Stimulated activated CD4-positive, alpha-beta T cell treated with anti-CD3 and anti-CD28 coated beads, TNF-alpha, amount 100 ng/mL, for 24 hours (primary cell): ENCODE measurements around the gene SMYD3.
A peak's percentile ranks its signal among the peaks of the same experiment; 100 is the strongest.
"Not testable (repeated sequence)": the region's sequence is repeated elsewhere in the genome, so short reads cannot be mapped to it uniquely, and the experiment has no call there.

ENCODE experiments used
- DNase-seq, 3 experiments: peaks; one replicate each; pipeline ENCODE4 v3.0.0-alpha.2; 2020; ENCODE audit warnings: low read depth in 3 of 3

The SMYD3 gene

GRCh38 chr1:246416261-246416660 lies 90.8 kb downstream of the SMYD3 start:
- DNase-seq: no peak

- DNase-seq: no peak
Measured at GRCh38 chr1:246415028-246415427, 92.1 kb downstream of the SMYD3 start.

DNA sequence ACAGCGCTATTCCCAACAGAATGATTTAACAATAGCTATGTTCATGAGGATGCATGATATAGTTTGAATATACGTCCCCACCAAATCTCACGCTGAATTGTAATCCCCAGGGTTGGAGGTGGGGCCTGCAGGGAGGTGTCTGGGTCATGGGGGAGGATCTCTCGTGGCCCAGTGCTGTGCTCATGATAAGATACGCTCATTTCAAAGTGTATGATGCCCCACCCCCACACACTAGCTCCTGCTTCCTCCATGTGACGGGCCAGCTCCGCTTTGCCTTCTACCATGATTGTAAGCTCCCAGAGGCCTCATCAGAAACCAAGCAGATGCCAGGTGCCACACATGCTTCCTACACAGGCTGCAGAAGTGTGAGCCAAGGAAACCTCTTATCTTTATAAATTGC lies 93.6 kb downstream of the SMYD3 start:
- DNase-seq: no peak

- no peak for DNase-seq
Measured at GRCh38 chr1:246404078-246404477, 103.0 kb downstream of the SMYD3 start.

- DNase-seq: no peak
Measured at GRCh38 chr1:246398126-246398813, 108.8 kb downstream of the SMYD3 start.

GRCh38 chr1:246397046-246397445 lies 110.0 kb downstream of the SMYD3 start:
- DNase-seq: no peak

- no peak for DNase-seq
Measured at GRCh38 chr1:246396322-246396721, 110.8 kb downstream of the SMYD3 start.

- DNase-seq: no peak
Measured at GRCh38 chr1:246394121-246394520, 113.0 kb downstream of the SMYD3 start.

DNA sequence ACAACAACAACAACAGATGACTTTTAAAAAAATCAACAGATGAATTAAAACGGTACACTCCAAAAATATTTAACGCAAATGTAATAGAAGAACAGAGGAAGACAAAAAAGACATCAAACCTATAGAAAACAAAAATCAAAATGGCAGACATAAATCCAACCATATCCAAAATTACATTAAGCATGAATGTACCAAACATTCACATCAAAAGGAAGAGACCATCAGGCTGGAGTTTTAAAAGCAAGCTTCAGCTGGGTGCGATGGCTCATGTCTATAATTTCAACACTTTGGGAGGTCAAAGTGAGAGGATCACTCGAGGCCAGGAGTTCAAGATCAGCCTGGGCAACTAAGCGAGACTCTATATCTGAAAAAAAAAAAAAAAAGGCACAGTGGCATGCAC lies 116.2 kb downstream of the SMYD3 start:
- DNase-seq: no peak

- no peak for DNase-seq
Measured at GRCh38 chr1:246384616-246385015, 122.5 kb downstream of the SMYD3 start.

GRCh38 chr1:246383791-246384190 lies 123.3 kb downstream of the SMYD3 start:
- DNase-seq: no peak

GRCh38 chr1:246383239-246383589 lies 123.9 kb downstream of the SMYD3 start:
- no peak for DNase-seq

DNA sequence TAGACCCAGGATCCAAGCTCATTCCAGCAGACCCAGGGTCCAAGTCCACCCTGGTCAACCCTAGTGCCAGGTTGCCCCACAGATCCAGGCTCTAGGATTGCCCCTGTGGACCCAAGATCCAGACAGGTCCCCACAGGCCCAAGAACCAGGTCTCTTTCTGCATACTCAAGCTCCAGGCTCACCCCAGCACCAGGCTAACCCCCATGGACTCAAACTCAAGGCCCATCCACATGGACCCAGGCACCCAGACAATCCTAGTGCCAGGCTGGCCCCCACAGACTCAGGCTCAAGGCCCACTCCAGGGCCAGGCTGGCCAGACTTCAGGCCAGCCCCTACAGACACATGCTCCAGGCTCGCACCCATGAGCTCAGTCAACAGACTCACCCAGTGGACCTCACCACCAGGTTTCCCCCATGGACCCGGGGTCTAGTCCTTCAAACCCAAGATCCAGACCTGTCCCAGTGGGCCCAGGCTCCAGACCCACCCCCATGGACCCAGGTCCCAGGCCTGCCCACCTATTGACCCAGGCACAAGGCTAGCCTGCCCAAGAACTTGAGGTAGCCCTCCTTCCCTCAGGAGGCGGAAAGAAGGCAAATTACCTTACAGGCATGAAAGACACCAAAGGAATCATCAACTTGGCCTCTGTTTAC lies 124.4 kb downstream of the SMYD3 start:
- DNase-seq: no peak

DNA sequence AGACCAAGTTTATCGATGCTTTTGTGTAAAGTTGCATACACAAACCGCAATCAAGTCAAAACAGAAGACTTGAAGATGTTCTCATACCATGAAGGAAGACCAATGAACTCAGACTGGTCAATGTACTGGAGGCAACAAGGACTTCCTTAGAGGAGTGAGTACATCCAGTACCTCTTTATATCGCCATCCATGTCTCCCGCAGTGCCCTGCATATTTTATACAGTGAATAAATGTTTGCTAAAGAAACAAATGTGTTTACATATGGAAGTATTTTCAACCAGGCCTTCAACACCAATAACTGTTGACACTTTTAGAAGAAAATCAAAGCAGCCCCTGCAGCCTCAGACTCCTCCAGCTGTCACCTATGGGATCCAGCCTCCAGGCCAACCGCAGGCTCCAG lies 125.6 kb downstream of the SMYD3 start:
- no peak for DNase-seq

GRCh38 chr1:246377625-246378153 lies 129.4 kb downstream of the SMYD3 start:
- DNase-seq: no peak

- DNase-seq: no peak
Measured at GRCh38 chr1:246373828-246374569, 133.1 kb downstream of the SMYD3 start.

DNA sequence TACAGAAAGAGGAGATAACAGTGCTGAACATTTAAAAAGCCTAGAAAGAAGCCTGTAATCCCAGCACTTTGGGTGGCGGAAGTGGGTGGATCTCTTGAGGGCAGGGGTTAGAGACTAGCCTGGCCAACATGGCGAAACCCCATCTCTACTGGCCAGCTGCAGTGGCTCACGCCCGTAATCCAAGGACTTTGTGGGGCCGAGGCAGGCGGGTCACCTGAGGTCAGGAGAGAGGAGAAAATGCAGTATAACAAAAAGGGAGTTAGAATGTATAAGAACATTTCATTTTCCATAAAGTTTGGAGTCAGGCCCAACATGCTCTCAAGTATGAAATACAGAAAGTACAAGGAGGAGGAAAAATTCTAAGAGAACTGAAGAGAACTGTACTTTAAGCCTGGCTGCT lies 134.5 kb downstream of the SMYD3 start:
- DNase-seq: no peak

GRCh38 chr1:246367041-246367440 lies 140.0 kb downstream of the SMYD3 start:
- no peak for DNase-seq

DNA sequence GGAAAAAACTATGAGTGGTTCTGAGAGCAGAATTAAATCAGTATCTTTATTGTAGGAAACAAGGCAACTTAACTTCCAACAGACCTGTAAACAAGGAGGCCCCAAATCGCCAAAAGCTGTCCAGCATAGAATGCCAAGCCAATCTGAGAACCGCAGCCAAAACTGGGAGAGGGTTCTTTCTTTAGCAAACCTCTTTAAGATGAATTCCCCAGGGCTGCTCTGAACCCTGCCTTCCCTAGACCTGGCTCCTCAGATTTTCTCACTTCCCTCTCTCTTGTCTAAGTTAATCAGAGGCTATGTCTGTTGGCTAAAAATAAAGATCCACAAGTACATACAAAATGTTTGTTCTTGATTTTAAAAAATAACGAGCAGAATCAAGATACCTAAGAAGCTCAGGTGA lies 141.4 kb downstream of the SMYD3 start:
- DNase-seq: no peak

- DNase-seq: peak in 1 of 3 experiments; percentile 1
Measured at GRCh38 chr1:246364415-246364941, 142.6 kb downstream of the SMYD3 start.

- DNase-seq: not testable (repeated sequence)
Measured at GRCh38 chr1:246357014-246357598, 150.0 kb downstream of the SMYD3 start.
